T47D (cell line): ENCODE results near the gene ZPR1.

Source experiments
- DNase-seq, 2 experiments: peaks; one replicate each; pipeline versions ENCODE4 v3.0.0 to v3.0.0-alpha.2; 2011 to 2012; ENCODE audit warnings: low read depth in 1 of 2, low spot score in 1 of 2
- JUND ChIP-seq: IDR thresholded peaks from 2 replicates; pipeline ENCODE4 v1.6.1; 2012; ENCODE audit warnings: low read depth
- in situ Hi-C: cut with HindIII; loops from 2 replicates; pipeline ENCODE4 v1.10.0; 2016; ENCODE audit warnings: low sequenced_read_pairs, low pct_unique_long_range_greater_than_20kb

Gene ZPR1

DNA sequence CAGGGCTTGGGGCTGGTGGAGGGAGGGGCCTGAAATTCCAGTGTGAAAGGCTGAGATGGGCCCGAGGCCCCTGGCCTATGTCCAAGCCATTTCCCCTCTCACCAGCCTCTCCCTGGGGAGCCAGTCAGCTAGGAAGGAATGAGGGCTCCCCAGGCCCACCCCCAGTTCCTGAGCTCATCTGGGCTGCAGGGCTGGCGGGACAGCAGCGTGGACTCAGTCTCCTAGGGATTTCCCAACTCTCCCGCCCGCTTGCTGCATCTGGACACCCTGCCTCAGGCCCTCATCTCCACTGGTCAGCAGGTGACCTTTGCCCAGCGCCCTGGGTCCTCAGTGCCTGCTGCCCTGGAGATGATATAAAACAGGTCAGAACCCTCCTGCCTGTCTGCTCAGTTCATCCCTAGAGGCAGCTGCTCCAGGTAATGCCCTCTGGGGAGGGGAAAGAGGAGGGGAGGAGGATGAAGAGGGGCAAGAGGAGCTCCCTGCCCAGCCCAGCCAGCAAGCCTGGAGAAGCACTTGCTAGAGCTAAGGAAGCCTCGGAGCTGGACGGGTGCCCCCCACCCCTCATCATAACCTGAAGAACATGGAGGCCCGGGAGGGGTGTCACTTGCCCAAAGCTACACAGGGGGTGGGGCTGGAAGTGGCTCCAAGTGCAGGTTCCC, 41.8 kb upstream of the ZPR1 start, which contains the start of gene APOC3:
APOC3 (plus strand) TSS at position 383 of the 659 bp plus-strand sequence. CDS start 676 bp downstream, outside the sequence.
- TF ChIP-seq JUND: no peak
- in situ Hi-C loops: no loop called here
- DNase-seq: no peak

DNA sequence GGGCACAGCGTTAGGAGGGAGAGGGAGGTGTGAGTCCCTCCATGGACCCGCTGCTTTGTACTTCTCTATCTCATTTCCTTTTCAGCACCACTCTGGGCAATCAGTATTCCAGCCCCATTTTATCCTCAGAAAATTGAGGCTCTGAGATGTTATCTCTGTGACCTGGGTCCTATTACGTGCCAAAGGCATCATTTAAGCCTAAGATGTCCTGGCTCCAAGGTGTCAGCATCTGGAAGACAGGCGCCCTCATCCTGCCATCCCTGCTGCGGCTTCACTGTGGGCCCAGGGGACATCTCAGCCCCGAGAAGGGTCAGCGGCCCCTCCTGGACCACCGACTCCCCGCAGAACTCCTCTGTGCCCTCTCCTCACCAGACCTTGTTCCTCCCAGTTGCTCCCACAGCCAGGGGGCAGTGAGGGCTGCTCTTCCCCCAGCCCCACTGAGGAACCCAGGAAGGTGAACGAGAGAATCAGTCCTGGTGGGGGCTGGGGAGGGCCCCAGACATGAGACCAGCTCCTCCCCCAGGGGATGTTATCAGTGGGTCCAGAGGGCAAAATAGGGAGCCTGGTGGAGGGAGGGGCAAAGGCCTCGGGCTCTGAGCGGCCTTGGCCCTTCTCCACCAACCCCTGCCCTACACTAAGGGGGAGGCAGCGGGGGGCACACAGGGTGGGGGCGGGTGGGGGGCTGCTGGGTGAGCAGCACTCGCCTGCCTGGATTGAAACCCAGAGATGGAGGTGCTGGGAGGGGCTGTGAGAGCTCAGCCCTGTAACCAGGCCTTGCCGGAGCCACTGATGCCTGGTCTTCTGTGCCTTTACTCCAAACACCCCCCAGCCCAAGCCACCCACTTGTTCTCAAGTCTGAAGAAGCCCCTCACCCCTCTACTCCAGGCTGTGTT, 41.1 kb upstream of the ZPR1 start:
- DNase-seq: no peak
- no peak for TF ChIP-seq JUND
- in situ Hi-C loops: no loop called here

DNA sequence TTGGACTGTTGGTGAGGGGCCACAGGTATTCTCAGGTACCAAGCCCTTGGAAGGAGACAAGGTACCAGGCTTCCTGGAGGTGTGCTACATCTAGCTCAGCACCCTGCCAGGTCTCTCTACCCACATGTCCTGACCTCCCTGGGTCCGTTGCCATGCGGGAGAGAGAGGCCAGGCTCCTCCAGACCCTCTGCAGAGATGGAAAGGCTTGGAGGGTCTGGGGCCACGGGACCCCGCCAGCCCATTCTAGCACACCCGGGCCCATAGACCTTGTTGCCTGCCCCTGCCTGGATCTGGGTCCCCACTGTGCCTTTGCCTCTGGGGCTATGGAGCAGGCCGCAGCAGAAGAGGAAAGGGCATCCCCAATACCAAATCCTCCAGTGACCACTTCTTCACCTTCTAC, 39.6 kb upstream of the ZPR1 start:
- no peak for TF ChIP-seq JUND
- in situ Hi-C loops: no loop called here
- no peak for DNase-seq

DNA sequence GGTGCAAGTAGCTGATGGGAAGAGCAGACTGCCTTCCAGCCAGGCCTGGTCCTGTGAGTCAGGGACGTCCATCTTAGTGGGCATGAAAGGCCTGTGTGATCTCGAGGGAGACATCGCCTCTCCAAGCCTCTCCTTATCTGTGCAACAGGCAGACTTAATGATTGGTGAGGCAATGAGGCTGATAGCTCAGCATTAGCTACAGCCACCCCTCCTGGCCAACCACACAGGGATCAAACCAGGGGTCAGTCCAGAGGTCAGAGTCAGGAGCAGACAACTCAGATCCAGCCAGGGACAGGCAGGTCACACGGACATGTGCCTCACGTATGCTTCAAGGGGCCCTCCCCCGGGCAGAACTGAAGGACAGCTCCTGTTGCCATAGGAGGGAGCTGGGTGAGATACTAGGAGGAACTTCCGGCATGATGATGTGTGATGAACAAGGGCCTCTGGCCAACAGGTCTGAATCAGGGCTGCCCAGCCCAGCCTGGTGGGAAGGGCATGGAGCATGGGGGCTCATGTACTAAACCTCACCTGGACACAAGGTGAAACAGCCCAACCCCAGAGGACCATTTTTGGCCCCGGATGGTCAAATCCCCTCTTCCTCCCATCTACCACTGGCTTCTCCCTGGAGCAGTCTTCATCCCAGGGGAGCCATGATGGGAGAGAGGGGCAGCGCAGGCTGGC, 39.1 kb upstream of the ZPR1 start:
- in situ Hi-C loops: no loop called here
- DNase-seq: no peak
- no peak for TF ChIP-seq JUND

DNA sequence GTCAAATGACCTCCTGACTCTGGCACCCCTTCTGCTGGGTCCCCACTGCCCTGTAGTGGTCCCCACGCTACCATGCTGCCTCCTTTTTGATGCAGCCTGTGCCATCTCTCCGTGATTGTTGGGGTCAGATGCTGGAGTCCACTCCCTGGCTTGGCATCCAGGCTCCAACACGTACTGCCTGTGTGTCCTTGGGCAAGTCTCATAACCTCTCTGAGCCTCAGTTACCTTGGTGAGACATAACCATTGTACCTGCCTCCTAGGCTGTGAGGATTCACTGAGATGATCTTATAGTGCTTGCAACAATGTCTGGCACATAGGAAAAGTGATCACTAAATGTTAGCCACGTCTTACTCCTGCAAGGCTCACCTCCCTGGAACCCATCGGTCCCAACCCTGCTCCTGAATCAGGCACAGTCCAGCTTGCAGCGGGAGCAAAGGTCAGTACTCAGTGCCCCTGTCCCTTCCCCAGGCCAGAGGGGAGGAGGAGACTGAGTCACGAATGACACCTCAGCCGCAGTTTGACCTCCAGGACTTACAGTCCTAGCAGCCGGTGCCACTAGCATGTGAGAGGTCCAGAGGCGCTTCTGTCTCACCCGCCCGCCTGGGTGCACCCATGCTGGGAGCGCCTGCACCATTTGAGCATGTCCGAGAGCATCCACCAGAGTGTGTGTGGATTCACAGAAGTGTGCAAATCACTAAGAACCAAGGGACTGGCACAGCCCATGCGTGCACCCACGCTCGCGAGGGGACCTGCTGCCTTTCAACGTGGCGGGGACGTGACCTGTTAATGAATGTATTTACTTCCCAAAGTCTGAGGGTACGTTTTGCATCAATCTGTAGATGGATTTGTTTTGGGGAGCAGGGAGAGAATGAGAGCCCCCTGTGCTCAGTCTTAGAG, 38.3 kb upstream of the ZPR1 start:
- DNase-seq: no peak
- no peak for TF ChIP-seq JUND
- in situ Hi-C loops: no loop called here

DNA sequence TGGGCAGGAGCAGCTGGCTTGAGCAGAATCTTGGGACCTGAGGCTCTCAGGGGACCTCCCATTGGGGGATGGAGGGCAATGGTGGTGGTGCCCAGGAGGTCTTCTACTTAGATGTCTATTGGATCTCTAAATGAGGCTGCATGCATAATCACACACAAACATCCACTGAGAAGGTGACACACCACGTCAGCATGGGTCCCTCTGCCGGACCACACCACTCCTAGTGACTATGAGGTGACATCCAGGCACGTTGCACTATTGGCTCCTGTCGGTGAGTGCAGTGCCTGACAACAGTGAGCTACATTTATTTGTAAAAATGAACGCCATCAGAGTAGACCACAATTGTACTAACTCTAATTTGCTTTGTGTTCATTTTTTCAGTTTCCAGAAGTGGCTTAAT, 37.6 kb upstream of the ZPR1 start:
- in situ Hi-C loops: no loop called here
- TF ChIP-seq JUND: no peak
- no peak for DNase-seq

DNA sequence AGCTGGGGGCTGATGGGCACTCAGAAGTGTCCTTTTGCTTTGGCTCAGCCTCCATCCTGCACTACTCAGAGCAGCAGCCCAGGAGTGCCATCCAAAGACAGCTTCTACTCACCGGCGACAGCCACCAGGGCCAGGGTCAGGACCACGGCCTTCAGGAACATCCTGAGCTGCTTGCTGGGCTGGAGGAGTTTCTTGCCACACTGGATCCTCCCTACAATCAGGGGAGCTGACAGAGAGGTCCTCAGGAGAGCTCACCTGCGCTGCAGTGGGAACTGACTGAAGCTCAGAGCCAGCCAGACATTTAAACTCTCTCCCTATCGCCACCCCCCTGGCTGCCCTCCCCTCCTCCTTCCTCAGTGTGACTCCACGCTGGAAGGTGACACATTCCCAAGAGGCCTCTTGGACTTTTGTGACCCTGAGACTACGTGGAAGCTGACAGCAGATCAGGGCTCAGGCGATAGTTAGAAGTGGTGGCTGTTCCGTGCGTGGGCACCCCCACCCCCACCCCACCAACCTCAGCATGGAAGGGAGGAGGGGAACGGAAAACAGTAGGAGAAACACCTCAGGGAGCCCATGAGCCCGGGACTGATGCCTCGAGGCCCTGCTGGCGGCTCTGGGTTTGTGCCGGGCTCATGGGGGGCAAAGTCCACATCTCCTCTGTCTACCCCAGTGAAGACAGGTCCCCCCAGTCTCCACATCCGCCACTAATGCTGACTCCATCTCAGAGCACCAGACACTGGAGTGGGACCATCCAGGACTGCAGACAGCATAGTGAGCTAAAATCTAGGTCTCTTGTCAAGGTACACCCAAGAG, 35.4 kb upstream of the ZPR1 start, which contains the start of gene APOA4:
APOA4 (minus strand) TSS at position 274 of the 813 bp plus-strand sequence; CDS start at position 161, 113 bp downstream.
- TF ChIP-seq JUND: no peak
- no peak for DNase-seq
- in situ Hi-C loops: no loop called here

DNA sequence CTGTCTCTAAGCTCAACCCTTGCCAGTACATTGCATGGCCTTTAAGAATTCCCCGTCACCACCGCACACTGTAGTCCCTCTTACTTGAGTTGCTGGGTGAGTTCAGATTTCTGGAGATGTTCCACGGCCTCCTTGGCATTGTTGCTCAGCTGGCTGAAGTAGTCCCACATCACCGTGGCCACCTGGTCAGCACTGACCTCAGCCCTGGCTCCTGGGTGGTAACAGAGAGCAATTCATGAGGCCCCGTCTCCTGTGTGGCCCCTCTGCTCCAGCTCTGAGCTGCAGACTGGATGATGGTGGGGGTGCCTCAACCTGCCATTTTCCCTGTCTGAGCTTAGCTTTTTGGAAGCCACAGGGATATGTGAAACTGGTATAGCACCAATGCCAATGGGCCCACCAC, 34.8 kb upstream of the ZPR1 start:
- DNase-seq: no peak
- no peak for TF ChIP-seq JUND
- in situ Hi-C loops: no loop called here

DNA sequence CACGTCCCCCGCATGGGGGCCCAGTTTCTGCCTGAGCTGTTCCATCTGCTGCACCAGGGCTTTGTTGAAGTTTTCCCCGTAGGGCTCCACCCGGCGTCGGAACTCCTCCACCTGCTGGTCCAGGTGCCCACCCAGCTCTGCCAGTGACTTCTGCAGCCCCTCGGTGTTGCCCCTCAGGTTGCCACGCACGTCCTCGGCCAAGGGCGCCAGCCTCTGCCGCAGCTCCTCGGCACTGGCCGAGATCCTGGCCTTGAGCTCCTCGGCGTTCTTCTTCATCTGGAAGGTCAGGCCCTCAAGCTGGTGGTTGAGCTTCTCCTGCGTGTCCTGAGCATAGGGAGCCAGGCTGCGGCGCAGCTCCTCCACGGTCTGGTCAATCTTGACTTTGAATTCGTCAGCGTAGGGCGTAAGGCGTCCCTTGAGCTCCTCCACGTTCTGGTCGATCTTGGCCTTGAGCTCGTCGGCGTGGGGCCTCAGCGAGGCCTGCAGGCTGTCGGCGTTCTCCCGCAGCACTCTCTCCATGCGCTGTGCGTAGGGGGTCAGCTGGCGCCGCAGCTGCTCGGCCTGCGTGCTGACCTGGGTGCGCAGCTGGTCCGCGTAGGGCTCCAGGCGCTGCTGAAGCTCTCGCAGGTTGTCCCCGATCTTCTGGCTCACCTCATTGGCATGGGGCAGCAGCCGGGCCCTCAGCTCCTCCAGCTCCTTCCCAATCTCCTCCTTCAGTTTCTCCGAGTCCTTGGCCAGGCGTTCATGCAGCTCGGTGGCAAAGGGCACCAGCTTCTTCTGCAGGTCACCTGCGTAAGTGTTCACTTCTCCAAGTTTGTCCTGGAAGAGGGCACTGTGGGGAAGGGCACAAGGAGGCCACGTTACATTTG, 33.5 kb upstream of the ZPR1 start:
- no peak for DNase-seq
- no peak for TF ChIP-seq JUND
- in situ Hi-C loops: no loop called here

DNA sequence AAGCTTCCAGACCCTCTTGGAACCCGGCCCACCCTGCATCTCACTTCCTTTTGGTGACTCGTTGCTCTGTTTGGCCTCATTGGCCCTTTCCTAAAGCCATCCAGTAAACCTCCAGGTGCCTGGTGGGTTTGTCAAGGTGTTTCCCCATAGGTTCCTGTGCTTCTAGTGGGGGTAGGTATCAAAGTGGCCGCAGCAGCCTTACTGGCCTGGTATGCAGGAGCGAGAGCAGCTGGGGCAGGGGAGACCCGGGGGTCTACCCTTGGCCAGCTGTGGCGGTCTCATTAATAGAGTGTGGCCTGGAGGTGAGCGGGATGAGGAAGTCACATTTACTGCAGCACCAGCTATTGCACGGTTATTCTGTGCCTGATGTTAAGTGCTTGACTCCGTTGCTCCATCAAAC, 31.2 kb upstream of the ZPR1 start:
- no peak for DNase-seq
- in situ Hi-C loops: no loop called here
- no peak for TF ChIP-seq JUND

DNA sequence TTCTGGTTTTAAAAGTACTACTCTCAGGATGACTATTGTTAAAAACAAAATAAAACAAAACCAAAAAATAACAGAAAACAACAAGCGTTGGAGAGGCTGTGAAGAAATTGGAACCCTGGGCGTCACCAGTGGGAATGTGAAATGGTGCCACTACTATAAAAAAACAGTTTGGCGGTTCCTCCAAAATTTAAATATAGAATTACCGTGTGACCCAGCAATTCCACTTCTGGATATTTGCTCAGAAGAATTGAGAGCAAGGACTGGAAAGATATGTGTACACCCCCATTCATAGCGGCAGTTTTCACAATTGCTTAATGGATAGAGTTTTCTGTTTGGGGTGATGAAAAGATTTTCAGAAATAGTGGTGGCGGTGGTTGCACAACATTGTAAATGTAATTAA, 26.7 kb upstream of the ZPR1 start:
- no peak for TF ChIP-seq JUND
- in situ Hi-C loops: no loop called here
- no peak for DNase-seq
